ENCODE data around the gene KIF26A.
"Not testable (repeated sequence)": the region's sequence is repeated elsewhere in the genome, so short reads cannot be mapped to it uniquely, and the experiment has no call there.

KIF26A gene

DNA sequence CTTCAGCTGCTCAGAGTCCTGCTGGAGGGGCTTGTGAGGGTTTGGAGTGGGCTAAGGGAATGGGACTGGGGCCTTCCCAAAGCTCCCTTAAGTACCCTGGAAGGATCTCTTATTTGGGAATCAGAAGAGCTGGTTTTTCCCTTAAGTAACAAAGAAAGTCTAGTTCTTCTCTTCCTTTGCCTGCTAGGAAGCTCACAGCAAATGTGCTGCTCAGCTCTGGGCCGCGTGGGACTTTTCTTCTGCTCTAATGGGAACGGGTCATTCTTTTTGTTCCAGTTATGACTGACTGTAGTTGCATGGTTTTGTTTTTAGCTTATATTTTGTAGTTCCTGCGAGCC is 6.0 kb downstream of the KIF26A start:
- no peak for DNase-seq (ENCODE audit: low read depth)

DNA sequence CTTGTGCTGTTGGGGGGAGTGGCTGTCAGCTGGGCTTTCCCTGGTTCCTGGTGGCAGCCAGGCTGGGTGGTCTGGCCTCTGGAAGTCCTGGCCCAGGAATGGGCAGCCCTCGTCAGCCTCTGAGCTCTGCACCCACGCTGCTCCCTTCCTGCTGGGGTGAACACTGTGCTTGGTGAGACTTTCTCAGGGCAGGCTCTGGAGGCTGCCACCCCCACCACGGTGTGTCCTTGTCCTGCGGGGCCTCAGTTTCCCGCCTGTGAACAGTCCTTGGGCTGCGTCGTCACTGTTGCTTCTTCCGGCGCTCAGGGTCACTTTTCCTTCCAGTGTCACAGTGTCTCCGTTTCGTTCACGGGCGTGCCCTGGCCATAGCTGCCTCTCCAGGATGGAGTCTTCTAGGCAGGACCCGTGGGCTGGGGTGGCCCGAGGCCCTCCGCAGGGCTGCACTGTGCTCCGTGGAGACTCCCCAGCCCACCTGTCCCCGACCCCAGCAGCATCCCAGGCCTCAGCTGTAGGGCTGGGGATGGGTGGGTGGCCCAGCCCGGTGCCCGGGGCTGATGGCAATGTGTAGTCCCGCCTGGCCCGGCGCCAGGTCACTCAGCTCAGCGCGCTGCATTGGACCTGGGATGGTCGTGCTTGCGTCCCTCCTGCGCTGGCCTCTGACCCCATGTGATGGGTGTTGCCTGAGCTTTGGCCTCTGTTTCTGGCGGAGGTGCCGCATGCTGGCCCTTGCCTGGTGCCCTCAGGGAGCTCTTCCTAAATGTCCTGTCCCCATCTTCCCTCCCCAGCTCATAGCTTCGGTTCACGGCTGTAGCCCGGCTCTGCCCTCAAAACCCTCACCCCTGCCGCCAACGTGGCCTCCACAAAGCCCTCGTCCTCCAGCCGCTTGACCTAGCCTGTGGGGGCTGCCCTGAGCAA is 6.8 kb downstream of the KIF26A start:
- no peak for DNase-seq (ENCODE audit: low read depth)

DNA sequence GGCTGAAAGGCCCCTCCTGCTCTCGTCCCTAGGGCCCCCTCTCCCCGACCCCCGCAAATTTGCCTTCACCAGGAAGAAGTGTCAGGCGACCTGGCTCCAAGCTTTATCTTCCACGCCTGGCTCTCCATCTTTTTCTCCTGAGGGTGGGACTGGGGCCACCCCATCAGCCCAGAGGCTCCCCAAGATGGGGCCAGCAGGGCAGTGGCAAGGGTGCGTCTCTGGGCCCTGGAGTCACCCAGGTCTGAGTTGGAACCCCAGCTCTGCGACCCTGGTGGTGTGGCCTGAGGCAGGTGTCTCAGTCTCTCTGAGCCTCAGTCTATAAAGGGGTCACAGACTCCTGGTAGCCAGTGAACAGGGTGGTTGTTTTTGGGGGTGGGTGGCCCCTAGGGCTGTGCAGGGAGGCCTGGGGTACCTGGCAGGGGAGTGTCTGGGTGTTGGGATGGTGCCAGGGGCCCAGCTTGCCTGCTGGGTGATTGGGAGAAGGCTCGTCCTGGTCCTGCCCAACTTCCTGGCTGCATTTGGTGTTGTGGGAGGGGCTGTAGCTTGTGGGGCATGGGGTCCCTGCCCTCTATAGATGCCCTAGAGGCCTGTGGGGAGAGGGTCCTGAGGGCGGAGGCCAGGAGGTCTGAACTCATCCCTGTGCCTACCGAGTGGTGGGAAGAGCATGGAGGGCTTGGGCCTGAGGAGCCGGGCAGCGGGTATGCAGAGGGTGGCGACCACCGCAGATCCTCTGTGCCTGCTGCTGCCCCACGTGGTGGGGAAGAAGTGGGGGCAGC is 7.6 kb downstream of the KIF26A start:
- DNase-seq (ENCODE audit: low read depth): no peak

DNA sequence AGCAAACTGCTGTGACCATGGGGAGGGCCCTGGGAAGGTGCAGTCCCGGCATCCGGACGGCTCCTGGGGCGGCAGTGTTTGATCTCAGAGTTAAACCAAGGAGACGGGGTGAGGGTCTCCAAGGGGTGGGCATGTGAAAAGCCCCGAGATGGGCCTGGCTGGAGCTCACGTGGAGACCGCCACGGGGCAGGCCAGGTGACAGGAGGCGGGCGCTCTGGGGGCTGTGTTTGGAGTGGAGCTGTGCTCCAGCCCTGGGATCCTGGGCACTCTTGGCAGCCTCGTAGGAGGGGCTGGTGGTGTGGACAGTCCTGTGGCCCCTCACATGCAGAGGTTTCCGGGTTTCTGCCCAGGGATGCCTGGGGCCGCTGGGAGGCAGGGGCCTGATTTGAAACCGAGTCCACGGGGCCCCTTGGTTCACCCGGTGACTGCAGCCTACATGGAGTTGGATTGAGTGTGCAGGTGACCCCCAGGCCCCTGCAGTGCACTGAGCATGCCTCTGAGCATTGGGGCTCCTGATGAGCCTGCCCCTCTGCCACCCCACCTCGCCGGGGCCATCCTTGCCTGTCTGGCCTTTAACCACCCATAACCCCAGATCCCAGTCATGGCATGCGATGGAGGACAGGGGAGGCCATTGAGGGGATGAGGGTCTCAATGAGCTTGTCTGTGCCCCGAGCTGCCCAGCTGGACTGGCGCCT is 8.4 kb downstream of the KIF26A start:
- DNase-seq (ENCODE audit: low read depth): no peak

DNA sequence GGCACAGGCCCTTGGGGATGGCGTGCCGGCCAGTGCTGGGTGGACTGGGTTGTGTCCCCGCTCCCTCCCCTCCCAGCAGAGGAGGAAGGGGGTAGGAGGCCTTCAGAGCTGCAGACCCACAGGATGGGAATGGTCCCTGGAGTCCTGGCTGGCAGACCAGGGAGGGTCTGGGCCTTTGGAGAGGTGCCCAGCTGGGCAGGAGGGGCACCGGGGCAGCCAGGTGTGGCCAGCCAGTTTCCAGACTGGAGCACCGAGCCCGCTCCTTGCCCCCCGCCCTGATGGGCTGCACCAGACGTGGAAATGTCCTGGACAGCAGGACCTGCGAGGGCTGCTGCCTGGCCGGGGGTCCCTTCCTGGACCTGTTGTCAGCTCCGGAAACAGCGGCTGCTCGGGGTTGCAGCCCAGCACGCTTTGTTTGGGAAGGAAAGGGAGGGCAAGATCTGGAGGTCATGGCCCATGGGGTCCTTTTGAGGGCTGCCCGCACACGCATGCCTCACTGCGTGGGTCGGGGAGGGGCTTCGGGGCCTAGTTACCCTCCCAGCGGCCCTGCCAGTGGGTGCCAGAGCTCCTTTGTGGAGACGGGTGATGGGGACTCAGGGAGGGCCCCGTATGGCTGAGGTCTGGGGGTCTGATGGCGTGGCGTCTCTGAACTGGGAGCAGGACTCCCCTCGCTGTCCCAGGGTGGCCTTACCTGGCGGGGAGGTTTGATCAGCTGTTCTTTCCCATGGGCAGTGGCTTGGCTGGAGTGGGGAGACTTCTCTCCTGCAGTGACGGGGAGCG is 9.1 kb downstream of the KIF26A start:
- DNase-seq (ENCODE audit: low read depth): no peak

DNA sequence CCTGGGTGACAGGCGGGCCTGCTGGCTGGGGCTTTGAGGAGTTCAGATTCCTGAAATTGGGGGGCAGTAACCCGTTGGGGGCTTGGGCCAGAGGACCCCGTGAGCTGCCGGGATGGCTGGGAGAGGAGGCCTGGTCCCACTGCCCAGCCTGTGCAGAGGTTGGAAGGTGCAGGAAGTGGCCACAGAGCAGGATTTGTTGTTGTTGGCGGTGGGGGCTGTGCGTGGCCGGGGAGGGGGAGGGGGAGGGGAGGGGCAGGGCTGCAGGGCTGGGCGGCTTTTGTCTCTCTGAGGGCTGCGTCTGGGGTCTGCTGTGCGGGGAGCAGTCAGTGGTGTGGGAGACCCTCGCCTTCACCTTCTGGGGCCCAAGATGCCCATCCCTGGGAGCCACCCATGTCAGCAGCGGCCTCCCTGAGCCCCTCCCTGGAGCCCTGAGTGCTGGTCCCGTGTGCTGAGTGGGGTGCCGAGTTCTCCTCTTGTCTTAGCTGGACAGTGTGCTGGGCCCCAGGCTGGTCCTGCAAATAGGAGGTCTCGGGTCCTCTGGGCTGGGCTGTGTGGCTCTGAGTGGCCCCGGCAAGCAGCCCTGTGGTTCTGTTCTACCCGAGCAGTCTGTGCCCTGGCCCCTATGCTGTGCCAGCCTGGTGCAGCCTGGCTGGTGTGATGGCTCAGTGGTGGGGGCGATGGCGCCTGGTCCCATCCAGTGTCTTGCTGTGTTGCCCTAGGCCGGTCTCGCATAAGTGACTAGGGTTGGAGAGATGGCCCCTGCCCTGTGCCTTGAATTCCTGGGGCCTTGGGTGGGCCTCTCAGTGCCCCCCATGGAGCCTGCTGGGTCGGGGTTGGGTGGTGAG is 10.3 kb downstream of the KIF26A start:
- DNase-seq (ENCODE audit: low read depth): no peak

DNA sequence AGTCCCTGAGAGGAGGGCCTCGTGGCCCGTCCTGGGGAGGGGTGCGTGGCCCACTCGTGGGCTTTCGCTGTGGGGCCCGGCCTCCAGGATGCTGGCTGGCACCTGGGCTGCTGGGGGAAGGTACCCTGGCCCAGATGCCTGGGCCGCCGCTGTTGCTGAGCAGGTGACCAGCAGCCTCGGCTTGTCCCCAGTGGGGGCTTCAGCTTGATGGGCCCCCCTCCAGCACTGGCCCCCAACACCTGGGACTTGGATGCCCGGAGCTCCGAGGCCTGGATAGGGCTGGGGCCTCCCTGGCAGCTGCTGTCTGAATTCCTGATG is 10.8 kb downstream of the KIF26A start:
- DNase-seq (ENCODE audit: low read depth): no peak

DNA sequence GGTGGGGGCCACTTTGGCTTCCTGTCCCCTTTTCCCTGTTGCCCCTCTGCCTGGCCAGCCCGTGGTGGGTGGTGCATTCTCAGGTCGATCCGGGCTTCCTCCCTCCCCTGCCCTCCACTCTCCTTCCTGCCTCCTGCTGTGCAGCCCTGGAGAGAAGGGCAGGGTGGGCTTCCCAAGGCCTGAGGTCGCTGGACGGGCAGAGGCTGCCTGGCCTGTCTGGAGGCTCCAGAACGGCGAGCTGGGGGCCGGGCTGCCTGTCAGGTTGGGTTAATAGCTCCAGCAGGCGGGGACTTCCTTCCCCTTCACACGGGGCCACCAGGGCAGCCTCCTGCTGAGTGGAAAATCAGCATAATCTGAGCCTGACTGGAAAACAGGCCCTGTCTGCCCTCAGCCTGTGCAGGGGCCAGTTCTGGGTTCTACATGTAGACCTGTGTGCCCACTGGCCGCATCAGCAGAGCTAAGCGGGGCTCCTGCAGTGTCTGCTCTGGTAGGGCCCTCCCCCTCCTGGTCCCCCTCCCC is 11.3 kb downstream of the KIF26A start:
- DNase-seq (ENCODE audit: low read depth): peak; percentile 34

DNA sequence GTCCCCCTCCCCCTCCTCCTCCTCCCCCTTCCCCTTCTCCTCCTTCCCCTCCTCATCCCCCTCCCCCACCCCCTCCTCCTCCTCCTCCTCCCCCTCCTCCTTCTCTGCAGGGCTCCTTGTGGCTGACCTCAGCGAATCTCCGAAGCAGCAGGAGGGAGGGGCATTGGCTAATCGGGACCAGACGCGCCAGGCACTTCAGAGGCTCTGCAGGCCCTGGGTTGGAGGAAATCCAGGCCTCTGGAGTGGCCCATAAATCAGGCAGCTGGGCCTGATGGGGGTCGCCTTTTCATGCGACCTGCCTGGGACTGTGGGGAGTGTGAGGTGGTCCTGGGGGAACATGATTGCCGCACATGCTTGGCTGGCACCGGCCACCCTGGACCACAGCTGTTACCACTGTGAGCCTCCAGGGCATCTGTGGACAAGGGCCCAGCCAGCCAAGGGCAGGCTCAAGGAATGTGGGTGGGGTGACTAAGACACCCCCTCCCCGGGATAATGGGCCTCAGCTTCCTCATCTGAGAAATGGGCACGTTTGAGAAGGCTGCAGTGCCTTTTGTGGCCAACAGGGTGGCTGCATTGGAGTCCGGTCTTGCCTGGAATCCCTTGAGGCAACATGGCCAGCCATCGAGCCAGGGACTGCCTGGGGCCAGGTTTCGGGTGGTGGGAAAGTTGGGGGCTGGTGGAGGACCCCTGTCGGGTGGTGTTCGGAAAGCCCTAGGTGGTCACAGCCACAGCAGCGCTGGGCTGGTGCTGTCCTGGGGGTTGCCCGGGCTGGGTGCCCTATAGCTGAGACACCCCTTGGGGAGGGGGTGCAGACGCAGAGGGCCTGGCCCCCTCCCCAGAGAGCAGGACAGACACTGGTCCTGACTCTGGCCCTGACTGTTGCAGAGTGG is 12.0 kb downstream of the KIF26A start:
- DNase-seq (ENCODE audit: low read depth): peak; percentile 75

DNA sequence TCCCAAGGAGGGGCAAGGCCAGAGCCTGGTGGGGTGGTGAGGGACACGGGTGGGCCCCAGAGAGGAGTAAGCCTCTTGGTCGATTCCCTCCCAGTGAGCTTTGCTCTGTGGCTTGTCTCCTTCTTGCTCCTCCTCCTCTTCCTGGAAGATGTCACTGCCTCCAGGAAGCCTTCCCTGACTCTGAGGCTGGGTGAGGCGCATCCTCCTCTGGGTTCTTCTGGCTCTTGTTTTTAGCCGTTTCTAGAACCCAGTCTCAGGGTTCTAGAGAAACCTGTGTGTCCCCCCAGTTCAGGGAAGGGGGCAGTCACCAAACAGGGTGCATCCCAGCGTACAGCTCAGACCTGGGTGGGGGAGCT is 12.6 kb downstream of the KIF26A start:
- DNase-seq (ENCODE audit: low read depth): no peak

DNA sequence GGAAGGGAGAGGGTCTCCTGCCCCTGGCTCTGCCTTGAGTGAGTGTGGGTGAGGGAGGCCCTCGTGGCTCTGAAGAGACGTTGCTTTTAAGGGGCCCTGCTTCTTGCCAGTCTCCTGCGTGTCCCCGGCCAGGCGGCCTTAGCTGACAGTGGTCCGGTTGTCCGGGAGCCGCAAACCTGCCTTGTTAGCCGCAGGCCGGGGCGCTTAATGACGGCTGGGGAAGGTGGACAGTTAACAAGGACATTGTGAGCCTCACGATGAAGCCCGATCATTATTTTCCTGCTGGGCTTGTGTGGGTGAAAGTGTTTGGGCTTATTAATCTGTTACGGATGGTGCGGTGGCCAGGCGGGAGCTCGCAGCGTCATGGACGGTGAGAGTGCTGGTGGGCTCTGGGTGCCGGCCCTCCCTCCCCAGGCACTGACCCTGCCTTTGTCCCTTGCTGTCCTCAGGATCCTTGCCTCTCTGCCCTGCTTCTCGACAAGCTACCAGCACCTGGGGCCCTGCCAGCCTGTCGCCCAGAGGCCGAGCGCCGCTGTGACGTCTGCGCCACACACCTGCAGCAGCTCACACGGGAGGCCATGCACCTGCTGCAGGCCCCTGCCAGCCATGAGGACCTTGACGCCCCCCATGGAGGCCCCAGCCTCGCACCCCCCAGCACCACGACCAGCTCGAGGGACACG is 13.3 kb downstream of the KIF26A start:
- no peak for DNase-seq (ENCODE audit: low read depth)

DNA sequence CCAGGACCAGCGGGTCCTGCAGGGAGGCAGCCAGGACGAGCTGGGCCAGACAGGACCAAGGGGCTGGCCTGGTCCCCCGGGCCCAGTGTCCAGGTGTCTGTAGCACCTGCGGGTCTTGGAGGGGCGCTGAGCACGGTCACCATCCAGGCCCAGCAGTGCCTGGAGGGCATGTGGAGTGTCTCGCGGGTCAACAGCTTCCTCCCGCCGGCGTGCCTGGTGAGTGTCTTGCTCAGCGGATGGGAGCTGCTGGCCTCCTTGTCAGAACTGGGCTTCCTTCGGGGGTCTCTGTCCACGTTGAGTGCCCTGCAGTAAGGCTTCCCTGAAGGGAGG is 13.8 kb downstream of the KIF26A start:
- no peak for DNase-seq (ENCODE audit: low read depth)

DNA sequence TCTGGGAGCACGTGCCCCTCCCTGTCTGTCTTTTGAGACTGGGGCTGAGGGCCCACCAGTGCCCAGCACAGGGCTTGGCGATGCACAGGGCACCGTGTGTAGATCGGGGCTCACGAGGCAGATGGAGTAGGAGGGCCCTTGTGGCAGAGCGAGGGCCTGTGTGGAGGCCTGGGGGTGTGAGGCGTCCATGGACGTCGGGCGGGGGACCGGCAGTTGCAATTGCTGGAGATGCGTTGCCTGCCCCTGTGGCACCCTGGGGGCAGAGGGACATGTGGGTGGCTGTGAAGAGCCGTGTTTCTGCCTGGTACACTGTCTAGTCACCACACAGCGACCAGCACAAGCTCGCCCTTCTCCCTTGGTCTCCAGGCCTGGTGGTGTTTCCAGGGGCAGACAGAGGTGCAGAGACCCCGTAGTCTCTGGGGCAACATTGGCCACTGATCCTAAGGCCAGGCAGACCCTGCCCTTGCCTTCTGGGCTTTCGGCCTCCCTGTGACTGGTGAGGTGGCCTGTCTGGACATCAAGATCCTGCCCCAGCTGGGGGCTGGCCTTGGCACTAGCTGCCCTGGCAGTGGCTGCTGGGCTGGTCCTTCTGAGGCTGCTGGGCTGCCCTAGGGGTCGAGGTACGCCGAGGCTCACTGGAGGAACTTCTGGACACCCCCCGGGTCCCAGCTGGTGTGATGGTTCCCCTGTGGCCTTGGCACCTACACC is 14.5 kb downstream of the KIF26A start:
- DNase-seq (ENCODE audit: low read depth): no peak

DNA sequence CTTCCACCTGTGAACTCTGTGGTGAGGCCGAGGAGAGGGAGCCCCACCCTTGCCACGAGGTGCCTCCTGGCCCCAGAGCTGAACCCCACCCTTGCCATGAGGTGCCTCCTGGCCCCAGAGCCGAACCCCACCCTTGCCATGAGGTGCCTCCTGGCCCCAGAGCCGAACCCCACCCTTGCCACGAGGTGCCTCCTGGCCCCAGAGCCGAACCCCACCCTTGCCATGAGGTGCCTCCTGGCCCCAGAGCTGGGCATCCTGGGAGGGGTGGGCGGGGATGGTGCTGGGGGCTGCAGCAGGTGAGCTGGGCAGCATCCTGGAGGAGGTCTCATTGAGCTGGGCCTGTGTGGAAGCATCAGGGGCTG is 15.0 kb downstream of the KIF26A start:
- DNase-seq (ENCODE audit: low read depth): not testable (repeated sequence)

DNA sequence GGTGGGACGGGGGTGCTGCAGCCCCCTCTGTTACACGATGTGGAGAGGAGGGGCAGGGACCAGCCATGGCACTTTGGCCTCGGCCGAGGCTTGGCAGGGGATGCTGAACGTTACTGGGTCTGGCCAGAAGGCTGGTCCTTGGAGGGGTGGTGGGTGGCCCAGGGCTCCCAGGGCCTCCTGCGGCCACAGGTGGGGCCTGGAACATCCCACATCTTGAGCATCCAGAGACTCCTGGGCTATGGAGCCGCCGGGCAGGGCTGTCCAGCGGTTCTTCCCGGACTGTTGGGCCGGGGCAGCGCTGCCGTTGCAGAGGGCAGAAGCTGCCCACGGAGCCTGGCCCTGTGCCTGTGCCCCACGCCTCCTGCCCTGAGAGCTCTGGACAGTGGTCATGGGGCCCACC is 15.9 kb downstream of the KIF26A start:
- DNase-seq (ENCODE audit: low read depth): no peak

DNA sequence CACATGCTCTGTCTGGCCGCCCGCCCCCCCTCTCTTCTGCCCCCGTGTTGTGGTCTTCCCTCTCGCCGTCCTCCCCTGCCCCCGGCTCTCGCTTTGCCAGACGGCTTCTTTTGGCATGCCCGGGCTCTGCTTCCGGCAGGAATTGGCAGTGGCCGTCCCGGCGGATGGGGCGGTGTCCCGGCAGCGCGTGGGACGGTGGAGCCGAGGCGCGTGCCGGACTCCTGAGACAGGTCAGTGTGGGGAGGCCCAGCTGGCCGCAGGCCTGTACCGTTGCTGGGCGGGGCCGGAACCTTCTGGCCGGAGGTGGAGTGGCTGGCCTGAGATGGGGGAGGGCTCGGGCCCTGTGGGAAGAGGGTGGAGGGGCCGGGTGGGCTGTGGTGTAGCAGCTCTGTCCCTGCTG is 17.1 kb downstream of the KIF26A start:
- DNase-seq (ENCODE audit: low read depth): no peak

DNA sequence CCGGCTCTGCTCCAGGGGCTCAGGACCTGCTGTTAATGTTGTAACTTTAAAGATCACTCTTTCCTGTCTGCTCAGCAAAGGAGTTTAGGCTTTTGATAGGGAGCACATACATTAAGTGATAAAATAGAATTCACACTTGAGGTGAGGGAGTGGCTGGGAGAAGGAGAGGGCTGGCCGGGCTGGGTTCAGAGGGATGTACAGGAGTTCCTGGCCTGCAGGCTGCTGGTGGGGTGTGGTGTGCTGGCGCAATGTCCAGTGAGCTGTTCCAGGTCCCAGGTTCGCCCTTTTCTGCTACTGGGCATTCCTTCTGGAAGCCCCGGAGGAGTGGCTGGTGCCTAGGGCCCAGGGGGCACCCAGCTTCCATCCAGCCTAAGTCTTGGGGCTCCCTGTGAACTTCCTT is 17.8 kb downstream of the KIF26A start:
- no peak for DNase-seq (ENCODE audit: low read depth)

DNA sequence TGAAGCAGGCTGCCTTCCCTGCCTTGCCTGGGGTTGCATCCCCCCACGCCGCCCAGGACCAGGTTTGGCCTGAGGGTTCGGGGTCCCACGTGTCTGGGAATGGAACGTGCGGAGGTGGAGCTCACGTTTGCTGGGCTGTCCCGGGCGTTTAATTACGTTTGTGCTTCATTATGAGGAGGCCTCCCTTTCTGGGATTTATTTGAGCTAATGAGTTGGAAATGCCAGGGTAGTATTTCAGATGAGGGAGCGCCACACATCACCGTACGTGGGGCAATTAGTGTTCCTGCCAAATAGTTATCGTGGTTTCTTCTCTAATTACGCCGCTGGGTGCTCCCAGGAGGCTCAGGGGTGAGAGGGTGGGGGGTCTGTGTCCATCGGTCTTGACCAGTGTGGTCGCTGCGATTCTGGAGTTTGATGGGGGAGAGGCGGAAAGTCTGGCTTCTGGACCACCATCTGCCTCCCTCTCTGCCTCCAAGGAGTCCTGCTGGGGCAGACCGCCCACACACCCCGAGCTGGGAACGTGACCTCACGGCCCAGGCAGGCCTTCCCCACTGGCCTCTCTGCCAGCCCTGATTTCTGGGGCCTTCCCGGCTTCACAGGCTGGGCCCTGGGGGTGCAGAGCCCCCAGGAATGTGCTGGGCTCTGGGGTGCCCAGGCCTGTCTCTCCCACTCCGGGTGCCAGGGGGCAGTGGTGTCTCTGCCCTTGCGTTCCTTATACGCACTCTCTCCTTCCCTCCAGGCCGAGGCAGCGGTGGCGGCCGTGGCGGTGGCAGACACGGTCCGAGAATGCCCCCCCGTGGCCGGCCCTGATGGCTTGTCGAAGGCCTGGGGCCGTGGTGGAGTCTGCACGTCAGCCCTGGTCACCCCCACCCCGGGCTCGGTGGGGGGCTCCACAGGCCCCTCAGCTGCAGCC is 18.9 kb downstream of the KIF26A start:
- DNase-seq (ENCODE audit: low read depth): no peak

All from fibroblast of the conjunctiva (primary cell).